NCI-H345 treated with DMSO at 0.1 percent for 48 hours (cell line): Measurements from ENCODE around the gene ZNF865.
A peak's percentile ranks its signal among the peaks of the same experiment; 100 is the strongest.
"Not testable (repeated sequence)": the region's sequence is repeated elsewhere in the genome, so short reads cannot be mapped to it uniquely, and the experiment has no call there.

Experiments used
- DNase-seq: peaks from one replicate; lab custom pipeline; 2025; ENCODE audit not compliant: unreplicated experiment; lab: John Stamatoyannopoulos, UW

ZNF865 gene

GRCh38 chr19:55605637-55606470 is at the start of gene ZNF865:
Gene ZNF865 (plus strand): TSS chr19:55605647. CDS start chr19:55613619, 7,972 bp downstream.
- peak; percentile 14 for DNase-seq

DNA sequence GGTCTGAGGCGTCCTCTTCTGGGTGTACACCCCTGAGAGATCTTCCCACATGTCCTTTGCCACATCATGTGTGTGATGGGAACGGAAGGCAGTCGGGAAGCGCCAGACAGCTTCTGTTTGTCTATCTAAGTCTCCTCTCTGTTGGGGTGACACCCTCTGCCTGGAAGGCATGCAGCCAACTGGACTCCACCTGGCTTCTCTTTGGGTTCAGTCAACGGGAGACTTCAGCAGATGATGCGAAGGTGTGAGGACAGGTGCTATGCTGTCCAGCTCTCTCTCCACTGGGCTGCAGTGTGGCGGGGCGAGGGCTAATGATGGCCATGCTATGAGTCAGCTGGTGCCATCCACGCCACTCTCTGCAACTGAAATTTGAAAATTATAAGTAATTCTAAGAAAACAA is 45.8 kb upstream of the ZNF865 start:
- no peak for DNase-seq

- no peak for DNase-seq
Observed at GRCh38 chr19:55563261-55563690, 42.2 kb upstream of the ZNF865 start.

GRCh38 chr19:55566823-55567222 is 38.6 kb upstream of the ZNF865 start:
- no peak for DNase-seq

DNA sequence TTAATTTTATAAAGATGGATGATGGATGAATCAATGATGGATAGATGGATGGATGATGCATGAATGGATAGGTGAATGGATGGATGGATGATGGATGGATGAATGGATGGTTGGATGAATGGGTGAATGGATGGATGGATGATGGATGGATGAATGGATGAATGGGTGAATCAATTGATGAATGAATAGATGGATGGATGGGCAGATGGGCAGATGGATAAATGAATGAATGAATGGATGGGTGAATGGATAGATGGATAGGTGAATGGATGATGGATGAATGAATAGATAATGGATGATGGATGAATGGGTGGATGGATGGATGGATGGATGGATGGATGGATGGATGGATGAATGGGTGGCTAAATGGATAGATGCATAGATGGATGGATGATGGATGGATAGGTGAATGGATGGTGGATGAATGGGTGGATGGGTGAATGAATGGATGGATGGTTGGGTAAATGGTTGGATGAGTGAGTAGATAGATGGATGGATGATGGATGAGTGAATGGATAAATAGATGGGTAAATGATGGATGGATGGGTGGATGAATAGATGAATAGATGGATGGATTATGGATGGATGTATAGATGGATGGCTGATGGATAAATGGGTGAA is 37.6 kb upstream of the ZNF865 start:
- DNase-seq, result no peak

- not testable (repeated sequence) for DNase-seq
Observed at GRCh38 chr19:55569477-55569876, 36.0 kb upstream of the ZNF865 start.

DNA sequence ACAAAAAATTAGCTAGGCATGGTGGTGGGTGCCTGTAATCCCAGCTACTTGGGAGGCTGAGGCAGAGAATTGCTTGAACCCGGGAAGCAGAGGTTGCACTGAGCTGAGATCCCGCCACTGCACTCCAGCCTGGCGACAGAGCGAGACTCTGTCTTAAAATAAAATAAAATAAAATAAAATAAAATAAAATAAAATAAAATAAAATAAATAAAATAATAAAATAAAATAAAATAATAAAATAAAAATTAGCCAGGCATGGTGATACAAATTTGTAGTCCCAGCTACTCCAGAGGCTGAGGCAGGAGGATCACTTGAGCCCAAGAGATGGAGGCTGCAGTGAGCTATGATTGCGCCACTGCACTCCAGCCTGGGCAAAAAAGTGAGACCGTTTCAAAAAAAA is 31.5 kb upstream of the ZNF865 start:
- DNase-seq, result not testable (repeated sequence)

DNA sequence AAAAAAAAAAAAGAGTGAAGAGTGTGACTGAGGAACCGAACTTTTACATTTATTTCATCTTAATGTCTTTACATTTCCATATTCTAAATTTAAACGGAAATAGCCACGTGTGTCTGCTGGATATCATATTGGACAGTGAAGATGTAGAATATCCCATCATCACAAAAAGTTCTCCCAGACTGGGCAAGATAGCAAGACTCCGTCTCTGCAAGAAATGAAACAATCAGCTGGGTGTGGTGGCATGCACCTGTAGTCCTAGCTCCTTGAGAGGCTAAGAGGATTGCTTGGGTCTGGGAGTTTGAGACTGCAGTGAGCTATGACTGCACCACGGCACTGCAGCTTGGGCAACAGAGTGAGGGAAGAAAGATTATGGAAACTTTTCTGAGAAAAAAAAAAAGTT is 28.7 kb upstream of the ZNF865 start:
- no peak for DNase-seq

GRCh38 chr19:55578031-55578760 is 27.3 kb upstream of the ZNF865 start:
- DNase-seq, result no peak

- DNase-seq, result no peak
Observed at GRCh38 chr19:55578761-55579747, 26.4 kb upstream of the ZNF865 start.

- no peak for DNase-seq
Observed at GRCh38 chr19:55579766-55580621, 25.5 kb upstream of the ZNF865 start.

- peak; percentile 20 for DNase-seq
Observed at GRCh38 chr19:55580628-55581144, 24.8 kb upstream of the ZNF865 start, which contains the start of gene ZNF579. Gene ZNF579 (minus strand): TSS chr19:55580848. CDS start chr19:55579639, 1,209 bp downstream.

- no peak for DNase-seq
Observed at GRCh38 chr19:55581145-55581822, 24.2 kb upstream of the ZNF865 start.

DNA sequence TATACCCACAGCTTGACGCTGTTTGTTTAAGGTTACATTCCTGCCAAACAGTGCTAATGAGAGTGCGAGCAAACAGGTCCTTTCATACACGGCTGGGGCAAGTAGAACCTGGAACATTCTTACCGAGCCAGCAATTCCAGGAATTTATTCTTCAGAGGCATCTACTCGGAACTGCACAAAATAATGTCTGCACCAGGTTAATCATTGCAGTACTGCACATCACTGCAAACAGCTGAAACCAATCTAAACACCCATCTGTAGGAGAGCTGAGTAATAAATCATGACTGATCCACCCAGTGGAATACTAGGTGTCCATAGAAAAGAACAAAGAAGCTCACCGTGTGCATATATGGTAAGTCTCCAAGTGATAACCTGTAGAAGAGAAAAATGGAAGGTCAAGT is 23.6 kb upstream of the ZNF865 start:
- no peak for DNase-seq

GRCh38 chr19:55582284-55582683 is 23.2 kb upstream of the ZNF865 start:
- DNase-seq, result not testable (repeated sequence)

GRCh38 chr19:55583897-55584296 is 21.6 kb upstream of the ZNF865 start:
- DNase-seq, result not testable (repeated sequence)

- no peak for DNase-seq
Observed at GRCh38 chr19:55584871-55585270, 20.6 kb upstream of the ZNF865 start.

GRCh38 chr19:55585658-55586339 is 19.6 kb upstream of the ZNF865 start:
- DNase-seq, result peak; percentile 41
